SK-N-MC (cell line): ENCODE results near the gene HSDL1.

ENCODE experiments used
- EZH2 ChIP-seq: fragments of 200-600 bp; sonication (generic); IDR thresholded peaks from one replicate; pipeline ENCODE4 v1.6.1; 2017; ENCODE audit warnings: antibody characterized with exemption
- FOXP2 ChIP-seq: optimal IDR thresholded peaks from 2 replicates; pipeline ENCODE3; 2011; ENCODE audit warnings: mild to moderate bottlenecking, moderate library complexity; ENCODE audit not compliant: insufficient read depth; ENCODE audit errors: extremely low read length, control extremely low read depth
- POLR2AphosphoS5 ChIP-seq: IDR thresholded peaks from 2 replicates; pipeline ENCODE4 v1.6.1; 2012; ENCODE audit warnings: mild to moderate bottlenecking, low read depth, low read length, borderline replicate concordance

GRCh38 chr16:84155226-84155625 is 10.2 kb upstream of the HSDL1 start:
- TF ChIP-seq EZH2: no peak
- TF ChIP-seq POLR2AphosphoS5: no peak
- TF ChIP-seq FOXP2: no peak
